GM18907 (cell line): Measurements from ENCODE around the gene KCNA10.
"Not testable (repeated sequence)": the region's sequence is repeated elsewhere in the genome, so short reads cannot be mapped to it uniquely, and the experiment has no call there.

Experiments used
- ATAC-seq: cut with Tn5 transposase; IDR thresholded peaks from one replicate; pipeline ENCODE4 v1.9.1; 2021; ENCODE audit warnings: mild to moderate bottlenecking, moderate library complexity; ENCODE audit not compliant: unreplicated experiment

KCNA10 gene

GRCh38 chr1:110535985-110536384 is 17.0 kb upstream of the KCNA10 start:
- no peak for ATAC-seq

DNA sequence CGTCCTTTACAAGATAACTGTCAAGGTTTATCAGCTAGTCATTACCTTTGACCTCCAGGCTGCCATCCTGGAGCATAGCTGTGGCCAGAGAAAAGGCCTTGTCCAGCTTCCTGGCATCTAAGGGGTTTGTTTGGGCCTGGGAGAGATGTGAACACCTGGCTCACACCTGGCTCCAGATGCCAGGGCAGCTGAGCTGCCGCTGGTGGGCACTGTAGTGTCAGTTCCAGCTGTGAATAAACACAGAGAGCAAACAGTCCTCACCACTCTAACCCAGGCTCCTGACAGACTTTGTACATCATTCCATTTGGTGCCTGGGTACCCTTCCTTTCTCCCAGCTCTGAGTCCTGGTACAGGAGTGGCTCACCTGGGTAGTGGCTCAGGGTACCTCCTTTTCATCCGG is 14.3 kb upstream of the KCNA10 start:
- ATAC-seq = no peak

- ATAC-seq = no peak
Observed at GRCh38 chr1:110529011-110529410, 10.0 kb upstream of the KCNA10 start.

- ATAC-seq = no peak
Observed at GRCh38 chr1:110526201-110526780, 7.3 kb upstream of the KCNA10 start.

GRCh38 chr1:110525249-110525595 is 6.2 kb upstream of the KCNA10 start:
- no peak for ATAC-seq

DNA sequence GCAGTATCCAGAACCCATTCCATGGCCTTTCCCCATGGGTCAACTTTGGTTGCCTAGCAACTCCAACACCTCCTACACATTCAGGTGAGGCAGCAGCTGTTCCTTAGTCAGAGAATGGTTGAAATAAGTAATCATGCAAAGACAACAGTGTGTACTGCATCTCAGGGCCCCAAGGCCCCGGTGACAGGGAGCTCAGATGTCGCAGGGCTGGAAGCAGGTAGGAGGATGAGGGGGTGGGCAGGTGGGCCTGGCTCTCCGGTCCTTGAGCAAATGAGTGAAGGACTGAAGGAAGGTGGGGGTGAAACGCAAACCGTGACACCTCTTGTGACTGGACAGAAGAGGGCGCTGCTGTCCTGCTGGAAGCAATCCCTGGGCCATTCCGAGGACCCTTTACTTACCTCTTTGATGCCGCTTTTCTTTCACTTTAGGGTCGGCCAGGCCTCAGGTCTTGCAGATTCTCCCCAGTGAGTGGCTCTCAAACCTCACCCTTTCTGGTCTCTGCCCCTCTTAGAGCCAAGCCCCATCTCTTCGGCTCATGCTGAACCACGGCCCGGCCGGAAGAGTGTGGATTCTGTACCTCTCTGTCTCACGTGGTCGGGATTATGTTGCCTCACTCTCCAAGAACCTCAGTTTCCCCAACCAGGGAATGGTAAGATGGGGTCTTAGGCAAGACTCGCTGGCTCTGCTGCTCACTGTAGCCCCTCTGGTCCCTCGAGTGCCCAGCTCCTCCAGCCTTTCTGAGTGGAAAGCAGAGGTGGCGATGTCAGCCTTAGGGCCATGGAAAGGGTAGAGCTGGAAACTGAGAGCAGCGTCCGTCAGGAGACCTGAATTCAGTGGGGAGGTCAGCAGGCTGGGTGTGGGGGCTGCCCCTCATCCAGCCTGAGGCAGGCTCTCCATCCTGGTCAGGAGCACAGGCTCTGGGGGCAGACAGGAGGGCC is 5.6 kb upstream of the KCNA10 start:
- no peak for ATAC-seq

DNA sequence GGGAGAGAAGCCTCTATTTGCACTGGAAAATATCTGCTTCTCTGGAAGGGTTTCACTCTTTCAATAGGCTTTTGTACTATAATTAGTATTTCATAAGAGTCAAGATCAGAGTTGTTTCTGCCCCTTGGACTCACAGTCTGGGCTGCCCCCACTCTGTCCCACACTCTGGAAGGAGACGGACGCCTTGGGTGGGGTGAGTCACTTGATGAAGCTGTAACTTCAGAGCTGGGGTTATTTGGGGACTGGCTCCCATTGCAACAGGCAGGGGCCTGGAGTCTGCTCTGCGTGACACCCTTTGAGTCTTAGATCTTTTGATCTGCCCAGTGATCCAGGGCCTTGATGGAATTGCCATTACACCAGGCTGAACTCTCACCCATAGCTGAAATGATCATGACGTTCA is 4.0 kb upstream of the KCNA10 start:
- no peak for ATAC-seq

GRCh38 chr1:110522560-110522959 is 3.6 kb upstream of the KCNA10 start:
- ATAC-seq = no peak

DNA sequence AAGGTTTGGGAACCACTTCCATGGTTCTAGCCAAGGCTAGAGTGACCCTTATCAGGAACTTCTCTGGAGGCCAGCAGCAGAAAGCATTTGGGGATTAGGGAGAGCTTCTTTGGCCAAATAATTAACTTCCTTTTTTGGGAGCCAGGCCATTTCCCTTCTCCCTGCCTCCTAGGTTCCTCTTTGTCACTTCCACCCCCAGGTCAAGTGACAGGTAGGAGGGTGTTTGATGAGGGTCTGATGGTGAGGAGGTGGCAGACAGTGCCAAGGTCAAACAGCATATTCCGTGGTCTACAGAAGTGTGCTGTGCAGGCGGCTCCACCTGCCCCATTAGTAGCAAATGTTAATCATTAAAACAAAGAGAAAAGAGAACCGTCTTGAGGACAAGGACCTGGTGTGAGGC is 1.9 kb upstream of the KCNA10 start:
- no peak for ATAC-seq

DNA sequence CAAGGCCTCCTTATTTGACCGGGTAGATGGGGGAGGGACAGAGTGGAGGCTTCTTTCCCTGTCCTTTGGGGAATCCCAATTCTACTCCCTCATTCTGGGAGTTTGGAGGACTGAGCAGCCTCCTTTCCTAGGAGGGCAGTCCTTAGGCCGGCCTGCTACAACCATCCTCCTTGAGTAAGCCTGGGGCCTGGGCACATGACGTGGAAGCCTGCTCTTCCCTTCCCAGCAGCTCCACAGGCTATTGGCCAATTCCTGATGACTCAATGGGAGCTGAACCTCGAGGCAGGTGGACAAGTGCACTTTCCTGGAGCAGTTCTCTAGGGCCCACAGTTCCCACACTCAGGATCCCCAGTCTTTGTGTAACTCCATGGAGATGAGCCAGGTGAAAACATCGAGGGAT is 3.1 kb downstream of the KCNA10 start:
- no peak for ATAC-seq

DNA sequence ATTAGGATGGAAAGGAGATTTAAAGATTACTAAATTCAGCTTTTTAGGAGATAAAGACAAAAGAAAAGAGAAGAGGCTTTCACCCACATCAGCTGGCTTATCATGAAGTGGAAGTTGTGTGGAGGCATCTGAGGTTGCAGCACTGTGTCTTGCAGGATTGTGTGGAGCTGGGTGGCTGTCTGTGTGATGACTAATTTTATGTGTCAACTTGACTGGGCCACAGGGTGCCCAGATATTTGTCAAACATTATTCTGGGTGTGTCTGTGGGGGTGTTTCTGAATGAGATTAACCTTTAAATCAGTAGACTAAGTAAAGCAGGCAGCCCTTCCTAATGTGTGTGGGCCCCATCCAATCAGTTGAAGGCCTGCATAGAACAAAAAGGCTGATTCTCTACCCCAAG is 3.9 kb downstream of the KCNA10 start:
- no peak for ATAC-seq

DNA sequence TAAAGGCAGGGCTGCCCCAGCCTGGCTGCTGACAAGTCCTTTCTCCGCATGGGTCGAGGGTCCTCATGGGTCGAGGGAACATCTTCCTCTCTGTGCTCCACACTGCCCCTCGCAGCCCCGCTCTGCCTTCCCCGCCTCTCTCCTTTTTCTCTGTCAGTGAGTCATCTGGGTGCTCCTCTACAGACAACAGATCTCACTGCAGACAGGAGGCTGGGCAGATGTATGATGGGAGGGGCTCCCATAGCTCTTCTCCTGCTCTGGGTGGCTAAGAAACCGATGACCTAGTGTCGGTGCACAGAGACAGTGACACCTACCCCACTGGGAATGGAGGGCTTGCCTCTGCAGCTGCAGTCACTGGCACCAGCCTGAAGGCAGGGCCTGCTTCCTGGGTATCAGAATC is 5.5 kb downstream of the KCNA10 start:
- no peak for ATAC-seq

DNA sequence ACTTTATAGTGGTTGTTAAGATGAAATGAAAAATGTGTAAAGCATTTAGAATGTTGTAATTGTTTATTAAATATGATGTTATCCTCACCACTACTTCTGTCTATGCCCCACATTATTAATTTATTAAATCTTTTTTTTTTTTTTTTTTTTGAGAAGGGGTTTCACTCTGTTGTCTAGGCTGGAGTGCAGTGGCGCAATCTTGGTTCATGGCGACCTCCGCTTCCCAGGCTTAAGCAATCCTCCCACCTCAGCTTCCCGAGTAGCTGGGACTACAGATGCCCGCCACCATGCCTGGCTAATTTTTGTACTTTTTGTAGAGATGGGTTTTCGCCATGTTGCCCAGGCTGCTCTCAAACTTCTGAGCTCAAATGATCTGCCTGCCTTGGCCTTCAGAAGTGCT is 7.5 kb downstream of the KCNA10 start:
- ATAC-seq = no peak

DNA sequence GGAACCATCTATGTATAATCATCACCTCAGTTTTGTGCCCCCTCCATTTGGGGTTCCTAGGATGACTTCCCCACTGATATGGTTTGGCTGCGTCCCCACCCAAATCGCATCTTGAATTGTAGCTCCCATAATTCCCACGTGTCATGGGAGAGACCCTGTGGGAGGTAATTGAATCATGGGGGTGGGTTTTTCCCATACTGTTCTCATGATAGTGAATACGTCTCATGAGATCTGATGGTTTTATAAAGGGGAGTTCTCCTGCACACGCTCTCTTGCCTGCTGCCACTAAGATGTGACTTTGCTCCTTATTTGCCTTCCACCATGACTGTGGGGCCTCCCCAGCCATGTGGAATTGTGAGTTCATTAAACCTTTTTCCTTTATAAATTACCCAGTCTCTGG is 8.1 kb downstream of the KCNA10 start:
- ATAC-seq = not testable (repeated sequence)

GRCh38 chr1:110509655-110510054 is 9.3 kb downstream of the KCNA10 start:
- no peak for ATAC-seq

GRCh38 chr1:110508028-110508940 is 10.7 kb downstream of the KCNA10 start:
- no peak for ATAC-seq

DNA sequence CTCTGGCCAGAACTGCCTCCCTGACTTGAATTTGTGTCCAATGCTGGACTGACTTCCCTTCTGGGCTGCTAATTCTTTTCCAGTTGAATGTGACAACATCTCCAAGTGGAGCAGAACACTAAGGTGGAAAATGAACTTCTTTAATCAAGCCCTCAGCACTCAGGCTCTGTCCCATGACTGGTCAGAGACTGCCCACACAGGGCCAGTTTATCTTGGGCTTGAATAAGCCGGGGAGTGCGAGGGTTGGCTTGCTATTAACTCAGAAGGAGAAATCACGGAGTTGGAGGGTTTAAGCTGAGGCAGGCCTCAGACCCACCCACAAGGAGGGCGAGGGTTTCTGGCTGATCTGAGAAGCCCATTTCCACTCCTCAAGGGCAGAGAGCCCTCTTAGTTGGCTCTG is 12.4 kb downstream of the KCNA10 start:
- no peak for ATAC-seq

GRCh38 chr1:110505596-110505995 is 13.4 kb downstream of the KCNA10 start:
- ATAC-seq = no peak

- ATAC-seq = no peak
Observed at GRCh38 chr1:110504226-110504625, 14.7 kb downstream of the KCNA10 start.

- ATAC-seq = no peak
Observed at GRCh38 chr1:110503471-110503870, 15.5 kb downstream of the KCNA10 start.

- no peak for ATAC-seq
Observed at GRCh38 chr1:110502402-110503151, 16.4 kb downstream of the KCNA10 start.
